NCI-H2029 (cell line): Measurements from ENCODE around the gene GRHL1.

Source experiments
- DNase-seq: peaks from one replicate; lab custom pipeline; 2025; lab: John Stamatoyannopoulos, UW

GRHL1 gene

GRCh38 chr2:9949239-9949991 is 2.1 kb upstream of the GRHL1 start:
- DNase-seq = no peak

GRCh38 chr2:9949992-9950520 is 1.4 kb upstream of the GRHL1 start:
- DNase-seq = no peak

- no peak for DNase-seq
Measured at GRCh38 chr2:9950521-9951271, 797 bp upstream of the GRHL1 start.

- no peak for DNase-seq
Measured at GRCh38 chr2:9951272-9951521, 296 bp upstream of the GRHL1 start.

GRCh38 chr2:9952286-9952737 is 819 bp downstream of the GRHL1 start:
- DNase-seq = no peak

GRCh38 chr2:9952856-9953503 is 1.5 kb downstream of the GRHL1 start:
- DNase-seq = no peak

- DNase-seq = no peak
Measured at GRCh38 chr2:9954136-9954535, 2.6 kb downstream of the GRHL1 start.

- no peak for DNase-seq
Measured at GRCh38 chr2:9958057-9958456, 6.6 kb downstream of the GRHL1 start.

GRCh38 chr2:9959262-9959661 is 7.8 kb downstream of the GRHL1 start:
- DNase-seq = no peak

GRCh38 chr2:9961013-9961412 is 9.5 kb downstream of the GRHL1 start:
- DNase-seq = no peak

- no peak for DNase-seq
Measured at GRCh38 chr2:9964334-9964980, 13.0 kb downstream of the GRHL1 start.

GRCh38 chr2:9965119-9965822 is 13.8 kb downstream of the GRHL1 start:
- DNase-seq = no peak

- DNase-seq = no peak
Measured at GRCh38 chr2:9966491-9967022, 15.1 kb downstream of the GRHL1 start.

GRCh38 chr2:9967053-9967775 is 15.7 kb downstream of the GRHL1 start:
- DNase-seq = no peak

GRCh38 chr2:9968553-9969497 is 17.3 kb downstream of the GRHL1 start:
- no peak for DNase-seq

GRCh38 chr2:9970200-9971044 is 18.9 kb downstream of the GRHL1 start:
- DNase-seq = no peak

- no peak for DNase-seq
Measured at GRCh38 chr2:9971105-9971818, 19.8 kb downstream of the GRHL1 start.

GRCh38 chr2:9971890-9972289 is 20.4 kb downstream of the GRHL1 start:
- DNase-seq = no peak
